HCT116 (cell line): ENCODE results near the gene FLVCR2. TPM values are rescaled to one million over a fixed set of nuclear protein-coding genes. Genes with fewer than 3 reads are reported as not detected.

Source experiments
- ATAC-seq: fragments of 200-7000 bp; cut with Tn5 transposase; 2 replicates; pipeline ENCODE4 v1.9.1; 2020; ENCODE audit warnings: mild to moderate bottlenecking, moderate library complexity
- BruUV-seq: library from RNA; stranded (reverse); fragments of 400-500 nt; replicated peaks from 2 replicates; lab custom pipeline; 2021; lab: Mats Ljungman, UMichigan
- CTCF ChIA-PET: fragments of 300-600 bp; sonication (Branson Sonifier 250); formaldehyde crosslinking; loops from one replicate; lab custom pipeline; 2021; ENCODE audit warnings: antibody characterized with exemption; lab: Charles Lee
- POLR2A ChIA-PET: fragments of 300-600, 350-600 bp; sonication (Branson Sonifier 250); formaldehyde crosslinking; loops from one replicate; lab custom pipeline; 2021; ENCODE audit warnings: antibody characterized with exemption; lab: Charles Lee
- RAD21 ChIA-PET, 2 experiments: fragments of 300-600 bp; sonication (Branson Sonifier 250); formaldehyde crosslinking; loops; one replicate each; lab custom pipeline; 2023; ENCODE audit warnings: low total read pairs in 2 of 2; ENCODE audit not compliant: uncharacterized antibody in 2 of 2, unreplicated experiment in 2 of 2, low non-redundant PET in 1 of 2; lab: Charles Lee
- DNase-seq: peaks from one replicate; pipeline ENCODE4 v3.0.0-alpha.2; 2010; ENCODE audit warnings: low read depth, low spot score
- H2AFZ ChIP-seq: fragments of 200-600 bp; shearing (Covaris generic), sonication (generic); 2 replicates; pipeline ENCODE4 v1.6.1; 2017; ENCODE audit warnings: low read depth, mixed run types, mixed read lengths, antibody characterized with exemption, low read length; ENCODE audit not compliant: poor library complexity, severe bottlenecking
- H3K27ac ChIP-seq: 2 replicates; pipeline ENCODE4 v1.5.1; 2012; ENCODE audit warnings: low read depth, low read length
- H3K27me3 ChIP-seq: fragments of 200-600 bp; sonication (generic); 2 replicates; pipeline ENCODE4 v1.6.1; 2016; ENCODE audit warnings: mixed run types, low read length, mixed read lengths; ENCODE audit not compliant: insufficient read depth
- H3K36me3 ChIP-seq, 2 experiments: fragments of 200-500 bp in 1 of 2; fragments of 200-600 bp in 1 of 2; sonication (Bioruptor generic) in 1 of 2; sonication (generic) in 1 of 2; 2 replicates each; pipeline versions ENCODE4 v1.5.1 to v1.6.1; 2014 to 2016; ENCODE audit warnings: low read length in 2 of 2, inconsistent platforms in 1 of 2, mixed read lengths in 1 of 2, mixed run types in 1 of 2; ENCODE audit not compliant: insufficient read depth in 2 of 2, control insufficient read depth in 1 of 2
- H3K4me1 ChIP-seq, 2 experiments: fragments of 200-600 bp in 1 of 2; sonication (generic) in 1 of 2; 2 replicates each; pipeline versions ENCODE4 v1.5.1 to v1.6.1; 2012 to 2017; ENCODE audit warnings: low read length in 2 of 2, inconsistent platforms in 1 of 2, mild to moderate bottlenecking in 1 of 2, mixed read lengths in 1 of 2, mixed run types in 1 of 2, moderate library complexity in 1 of 2; ENCODE audit not compliant: insufficient read depth in 2 of 2, control insufficient read depth in 1 of 2
- H3K4me2 ChIP-seq: fragments of 200-600 bp; sonication (generic); 2 replicates; pipeline ENCODE4 v1.6.1; 2017; ENCODE audit warnings: mixed run types, low read length, mixed read lengths
- H3K4me3 ChIP-seq, 2 experiments: fragments of 200-600 bp in 1 of 2; sonication (generic) in 1 of 2; replicated peaks in 1 of 2; 2 replicates each; pipeline ENCODE4 v1.5.1; 2011 to 2016; ENCODE audit warnings: low read length in 2 of 2, control low read depth in 1 of 2, low read depth in 1 of 2, mild to moderate bottlenecking in 1 of 2, mixed read lengths in 1 of 2, mixed run types in 1 of 2
- H3K79me2 ChIP-seq: fragments of 200-600 bp; sonication (generic); 2 replicates; pipeline ENCODE4 v1.6.1; 2017; ENCODE audit warnings: mild to moderate bottlenecking, mixed run types, low read length, moderate library complexity, mixed read lengths; ENCODE audit not compliant: insufficient read depth
- H3K9ac ChIP-seq: fragments of 200-600 bp; sonication (generic); 2 replicates; pipeline ENCODE4 v1.6.1; 2016; ENCODE audit warnings: low read length, mixed read lengths
- H3K9me2 ChIP-seq: fragments of 200-600 bp; sonication (generic), shearing (Covaris generic); 2 replicates; pipeline ENCODE4 v1.6.1; 2017; ENCODE audit warnings: mixed run types, mild to moderate bottlenecking, moderate library complexity; ENCODE audit not compliant: insufficient read depth
- H3K9me3 ChIP-seq, 2 experiments: fragments of 200-500 bp in 1 of 2; fragments of 200-600 bp in 1 of 2; sonication (Bioruptor generic) in 1 of 2; sonication (generic) in 1 of 2; 2 replicates each; pipeline ENCODE4 v1.6.1; 2014 to 2017; ENCODE audit warnings: low read length in 2 of 2, mixed read lengths in 2 of 2, inconsistent platforms in 1 of 2, low read depth in 1 of 2, mild to moderate bottlenecking in 1 of 2, mixed run types in 1 of 2, moderate library complexity in 1 of 2; ENCODE audit not compliant: control insufficient read depth in 1 of 2, insufficient read depth in 1 of 2
- H4K20me1 ChIP-seq: fragments of 200-600 bp; sonication (generic), shearing (Covaris generic); 2 replicates; pipeline ENCODE4 v1.6.1; 2017; ENCODE audit warnings: mixed run types, mild to moderate bottlenecking, moderate library complexity; ENCODE audit not compliant: insufficient read depth
- CTCF ChIP-seq, 3 experiments: fragments of 200-600 bp in 1 of 3; sonication (generic) in 1 of 3; IDR thresholded peaks in 2 of 3; conservative IDR thresholded peaks in 1 of 3; 2 replicates each; pipeline ENCODE4 v1.5.1; 2012 to 2017; ENCODE audit warnings: low read depth in 2 of 3, low read length in 2 of 3, antibody characterized with exemption in 1 of 3, borderline replicate concordance in 1 of 3, control low read depth in 1 of 3, mild to moderate bottlenecking in 1 of 3, mixed read lengths in 1 of 3, mixed run types in 1 of 3, moderate library complexity in 1 of 3; ENCODE audit not compliant: insufficient read depth in 1 of 3
- EGR1 ChIP-seq: IDR thresholded peaks from 2 replicates; pipeline ENCODE4 v1.6.1; 2012; ENCODE audit warnings: low read depth
- EZH2 ChIP-seq: fragments of 200-600 bp; sonication (generic); IDR thresholded peaks from 2 replicates; pipeline ENCODE4 v1.6.1; 2017; ENCODE audit warnings: antibody characterized with exemption, mixed run types
- EZH2phosphoT487 ChIP-seq: fragments of 200-600 bp; IDR thresholded peaks from 2 replicates; pipeline ENCODE4 v1.6.1; 2018; ENCODE audit warnings: antibody characterized with exemption, borderline replicate concordance
- FOSL1 ChIP-seq: IDR thresholded peaks from 2 replicates; pipeline ENCODE4 v1.6.1; 2012; ENCODE audit warnings: low read depth
- JUND ChIP-seq: IDR thresholded peaks from 2 replicates; pipeline ENCODE4 v1.6.1; 2012
- MAX ChIP-seq: IDR thresholded peaks from 2 replicates; pipeline ENCODE4 v1.6.1; 2012
- SP1 ChIP-seq: IDR thresholded peaks from 2 replicates; pipeline ENCODE4 v1.6.1; 2012; ENCODE audit warnings: low read depth
- SRF ChIP-seq: IDR thresholded peaks from 2 replicates; pipeline ENCODE4 v1.6.1; 2012; ENCODE audit warnings: low read depth
- YY1 ChIP-seq: IDR thresholded peaks from 2 replicates; pipeline ENCODE4 v1.6.1; 2011; ENCODE audit warnings: low read length, low read depth, moderate library complexity, mild to moderate bottlenecking; ENCODE audit not compliant: insufficient replicate concordance; ENCODE audit errors: extremely low read depth
- ZNF274 ChIP-seq: fragments of 200-500 bp; sonication (Bioruptor generic); IDR thresholded peaks from 2 replicates; pipeline ENCODE4 v1.6.1; 2014; ENCODE audit warnings: mild to moderate bottlenecking, low read depth, low read length, inconsistent platforms
- intact Hi-C: fragments of 100-400 bp; cut with micrococcal nuclease; formaldehyde crosslinking; loops from 2 replicates; pipeline ENCODE4 v1.10.0; 2022
- total RNA-seq: library from RNA; stranded (reverse); gene quantifications from one replicate; pipeline ENCODE4 v1.2.1, GENCODE V29; 2021; ENCODE audit not compliant: unreplicated experiment

FLVCR2 gene
- total RNA-seq, 1 experiment from 2014 or later, result 0.84 TPM

DNA sequence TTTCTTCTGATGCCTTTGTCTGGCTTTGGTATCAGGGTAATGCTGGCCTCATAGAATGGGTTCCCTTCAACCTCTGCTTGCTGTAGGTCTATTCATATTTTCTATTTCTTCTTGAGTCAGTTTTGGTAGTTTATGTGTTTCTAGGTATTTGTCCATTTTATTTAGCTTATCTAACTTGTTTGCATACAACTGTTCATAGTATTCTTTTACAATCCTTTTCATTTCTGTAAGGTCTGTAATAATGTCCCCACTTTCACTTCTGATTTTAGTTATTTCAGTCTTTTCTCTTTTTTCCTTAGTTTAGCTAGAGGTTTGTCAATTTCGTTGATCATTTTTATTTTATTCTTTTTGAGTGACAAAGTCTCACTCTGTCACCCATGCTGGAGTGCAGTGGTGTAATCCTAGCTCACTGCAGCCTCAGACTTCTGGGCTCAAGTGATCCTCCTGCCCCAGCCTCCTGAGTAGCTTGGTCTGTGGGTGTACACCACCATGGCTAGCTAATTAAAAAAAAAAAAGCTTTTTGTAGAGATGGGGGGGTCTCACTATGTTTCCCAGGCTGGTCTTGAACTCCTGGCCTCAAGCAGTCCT is 94.3 kb downstream of the FLVCR2 start (continued):
- TF ChIP-seq ZNF274 (no peak), EGR1 (no peak), SRF (no peak), EZH2phosphoT487 (no peak), SP1 (no peak), MAX (no peak)

GRCh38 chr14:75673345-75674035 is 95.1 kb downstream of the FLVCR2 start:
- Histone ChIP-seq H3K9me3 (no peaks in the 10 kb centered on the region), H3K36me3 (peaks cover 3 to 14% of the 10 kb centered on the region in 2 experiments; a peak in 3 of 4 replicates), H4K20me1 (no peaks in the 10 kb centered on the region), H2AFZ (no peak overlapping the region), H3K4me2 (no peak overlapping the region), H3K27ac (no peak overlapping the region), H3K4me3 (no peak overlapping the region), H3K27me3 (no peaks in the 10 kb centered on the region), H3K9ac (no peak overlapping the region), H3K4me1 (no peaks in the 10 kb centered on the region), H3K79me2 (peaks cover 13% of the 10 kb centered on the region), H3K9me2 (no peaks in the 10 kb centered on the region)
- CTCF ChIA-PET, result interaction anchor here (0.9 kb wide), 1 partner anchor 211 kb away, joined by 4 read pairs; no protein-coding TSS in a partner anchor
- intact Hi-C loops, result no loop called here
- DNase-seq, result no peak
- no peak for ATAC-seq
- TF ChIP-seq SRF, result no peak
- TF ChIP-seq EGR1, result no peak
- TF ChIP-seq FOSL1, result no peak
- no peak for TF ChIP-seq EZH2phosphoT487
- TF ChIP-seq YY1, result no peak
- TF ChIP-seq CTCF (IDR thresholded peaks at IDR 0.05 in 2 of 3, conservative IDR thresholded peaks at IDR 0.05 in 1 of 3; ENCODE audit: borderline replicate concordance in 1 of 3, insufficient read depth in 1 of 3, low read depth in 2 of 3, low read length in 2 of 3), result no peak
- no peak for TF ChIP-seq MAX
- no peak for TF ChIP-seq EZH2
- no peak for TF ChIP-seq JUND
- no TSS peak for BruUV-seq
- POLR2A ChIA-PET, result no interaction called here
- RAD21 ChIA-PET, result no interaction called here
